WTC11 (cell line): Measurements from ENCODE around the gene LCE2D. TPM values are rescaled to one million over a fixed set of nuclear protein-coding genes. Genes with fewer than 3 reads are reported as not detected.

ENCODE experiments used
- ATAC-seq: fragments of 200-7000 bp; cut with Tn5 transposase; 2 replicates; pipeline ENCODE4 v1.10.0; 2021; ENCODE audit warnings: mild to moderate bottlenecking, moderate library complexity
- CTCF ChIA-PET: fragments of 300-600 bp; sonication (Branson Sonifier 250); formaldehyde crosslinking; loops from one replicate; lab custom pipeline; 2021; ENCODE audit warnings: antibody characterized with exemption; lab: Charles Lee
- POLR2A ChIA-PET: fragments of 350-600 bp; sonication (Branson Sonifier 250); formaldehyde crosslinking; loops from one replicate; lab custom pipeline; 2021; ENCODE audit warnings: antibody characterized with exemption; lab: Charles Lee
- DNase-seq: peaks from one replicate; pipeline ENCODE4 v3.0.0; 2021; ENCODE audit warnings: low spot score
- H3K27ac Mint-ChIP-seq: 2 replicates; pipeline ENCODE4 v1.8.0; 2021; ENCODE audit warnings: mixed read lengths
- H3K27me3 Mint-ChIP-seq: 2 replicates; pipeline ENCODE4 v1.8.0; 2021; ENCODE audit warnings: low read depth, mild to moderate bottlenecking, moderate library complexity, mixed read lengths
- H3K36me3 Mint-ChIP-seq: 2 replicates; pipeline ENCODE4 v1.8.0; 2021; ENCODE audit warnings: mixed read lengths
- H3K4me1 Mint-ChIP-seq: 2 replicates; pipeline ENCODE4 v1.8.0; 2022; ENCODE audit warnings: mixed read lengths
- H3K4me3 Mint-ChIP-seq: 2 replicates; pipeline ENCODE4 v1.8.0; 2021; ENCODE audit warnings: mild to moderate bottlenecking, moderate library complexity, mixed read lengths
- H3K9me3 Mint-ChIP-seq: 2 replicates; pipeline ENCODE4 v1.8.0; 2021; ENCODE audit warnings: mixed read lengths
- ATF1 ChIP-seq: sonication (generic); formaldehyde crosslinking; IDR thresholded peaks from 2 replicates; pipeline ENCODE4 v1.8.1; 2023; ENCODE audit warnings: mild to moderate bottlenecking, moderate library complexity, missing genetic modification reagents
- E2F1 ChIP-seq: sonication (generic); formaldehyde crosslinking; IDR thresholded peaks from 2 replicates; pipeline ENCODE4 v1.8.0; 2022; ENCODE audit warnings: mild to moderate bottlenecking, missing genetic modification reagents
- EMX1 ChIP-seq: fragments of 250-450 bp; sonication (Bioruptor Pico); IDR thresholded peaks from 2 replicates; pipeline ENCODE4 v1.8.0; 2021; ENCODE audit warnings: mild to moderate bottlenecking
- ERG ChIP-seq: fragments of 250-450 bp; sonication (Bioruptor Pico); IDR thresholded peaks from 2 replicates; pipeline ENCODE4 v1.8.0; 2021; ENCODE audit warnings: mild to moderate bottlenecking
- FOXJ3 ChIP-seq: sonication (generic); formaldehyde crosslinking; IDR thresholded peaks from 2 replicates; pipeline ENCODE4 v1.9.0; 2021; ENCODE audit warnings: missing genetic modification reagents, mild to moderate bottlenecking, borderline replicate concordance
- GABPB1 ChIP-seq: sonication (generic); formaldehyde crosslinking; IDR thresholded peaks from 2 replicates; pipeline ENCODE4 v1.8.1; 2023; ENCODE audit warnings: mild to moderate bottlenecking, missing genetic modification reagents
- IRF2 ChIP-seq: sonication (generic); formaldehyde crosslinking; IDR thresholded peaks from 2 replicates; pipeline ENCODE4 v1.8.0; 2022; ENCODE audit warnings: low read depth, missing genetic modification reagents, borderline replicate concordance
- JAZF1 ChIP-seq: fragments of 250-450 bp; sonication (Bioruptor Pico); IDR thresholded peaks from 2 replicates; pipeline ENCODE4 v1.9.0; 2021; ENCODE audit warnings: moderate library complexity, mild to moderate bottlenecking, inconsistent platforms
- MAX ChIP-seq: sonication (generic); formaldehyde crosslinking; IDR thresholded peaks from 2 replicates; pipeline ENCODE4 v1.8.0; 2022; ENCODE audit warnings: mild to moderate bottlenecking, missing genetic modification reagents
- MLX ChIP-seq: sonication (generic); formaldehyde crosslinking; IDR thresholded peaks from 2 replicates; pipeline ENCODE4 v1.8.1; 2023; ENCODE audit warnings: mild to moderate bottlenecking, missing genetic modification reagents, moderate library complexity
- MYBL2 ChIP-seq: sonication (generic); formaldehyde crosslinking; IDR thresholded peaks from 2 replicates; pipeline ENCODE4 v1.8.1; 2023; ENCODE audit warnings: mild to moderate bottlenecking, moderate library complexity, missing genetic modification reagents
- NFATC4 ChIP-seq: fragments of 250-450 bp; sonication (Bioruptor Pico); IDR thresholded peaks from 2 replicates; pipeline ENCODE4 v1.9.0; 2021; ENCODE audit warnings: mild to moderate bottlenecking
- NR2C2 ChIP-seq: sonication (generic); formaldehyde crosslinking; IDR thresholded peaks from 2 replicates; pipeline ENCODE4 v1.8.0; 2022; ENCODE audit warnings: mild to moderate bottlenecking, missing genetic modification reagents
- RELA ChIP-seq: sonication (generic); formaldehyde crosslinking; IDR thresholded peaks from 2 replicates; pipeline ENCODE4 v1.8.1; 2022; ENCODE audit warnings: missing genetic modification reagents, mild to moderate bottlenecking, borderline replicate concordance
- RORB ChIP-seq: fragments of 250-450 bp; sonication (Bioruptor Pico); IDR thresholded peaks from 2 replicates; pipeline ENCODE4 v1.9.0; 2021; ENCODE audit warnings: mild to moderate bottlenecking
- SOX15 ChIP-seq: fragments of 250-450 bp; sonication (Bioruptor Pico); IDR thresholded peaks from 2 replicates; pipeline ENCODE4 v1.9.0; 2021; ENCODE audit warnings: mild to moderate bottlenecking
- USF2 ChIP-seq: sonication (generic); formaldehyde crosslinking; IDR thresholded peaks from 2 replicates; pipeline ENCODE4 v1.8.1; 2023; ENCODE audit warnings: mild to moderate bottlenecking, missing genetic modification reagents, moderate library complexity
- ZNF232 ChIP-seq: sonication (generic); formaldehyde crosslinking; IDR thresholded peaks from 2 replicates; pipeline ENCODE4 v1.8.0; 2022; ENCODE audit warnings: mild to moderate bottlenecking, missing genetic modification reagents
- ZNF425 ChIP-seq: fragments of 250-450 bp; sonication (Bioruptor Pico); conservative IDR thresholded peaks from 2 replicates; pipeline ENCODE4 v1.9.0; 2021; ENCODE audit warnings: mild to moderate bottlenecking
- ZNF512 ChIP-seq: sonication (generic); formaldehyde crosslinking; IDR thresholded peaks from 2 replicates; pipeline ENCODE4 v1.8.1; 2022; ENCODE audit warnings: missing genetic modification reagents, borderline replicate concordance
- ZNF532 ChIP-seq: fragments of 250-450 bp; sonication (Bioruptor Pico); IDR thresholded peaks from 2 replicates; pipeline ENCODE4 v1.9.0; 2021; ENCODE audit warnings: mild to moderate bottlenecking, borderline replicate concordance
- total RNA-seq: library from RNA; stranded (reverse); gene quantifications from 3 replicates; pipeline ENCODE4 v1.2.3, GENCODE V29; 2021

Gene LCE2D
- total RNA-seq, 1 experiment from 2014 or later = not detected

GRCh38 chr1:152646656-152647055 lies 16.5 kb upstream of the LCE2D start:
- ATAC-seq (no peak), DNase-seq (no peak)
- no peak overlapping the region for H3K27ac Mint-ChIP-seq
- peaks cover 3% of the 10 kb centered on the region; the same call in 1 of the 2 replicates for H3K27me3 Mint-ChIP-seq
- H3K4me3 Mint-ChIP-seq = no peak overlapping the region
- TF ChIP-seq FOXJ3 (CRISPR knock-in tag) = no peak
- TF ChIP-seq RORB = no peak
- TF ChIP-seq ERG (CRISPR knock-in tag) = no peak
- no peak for TF ChIP-seq JAZF1 (CRISPR knock-in tag)
- no peak for TF ChIP-seq ZNF512 (CRISPR knock-in tag)
- TF ChIP-seq IRF2 (CRISPR knock-in tag) = no peak
- TF ChIP-seq MAX (CRISPR knock-in tag) = no peak
- no peak for TF ChIP-seq USF2
- TF ChIP-seq EMX1 (CRISPR knock-in tag) = no peak
- no peak for TF ChIP-seq NFATC4
- no peak for TF ChIP-seq ZNF232 (CRISPR knock-in tag)
- ChIA-PET CTCF (no interaction called here), POLR2A (no interaction called here)
- peaks cover 66% of the 10 kb centered on the region for H3K36me3 Mint-ChIP-seq
- H3K9me3 Mint-ChIP-seq = peaks cover 90% of the 10 kb centered on the region
- H3K4me1 Mint-ChIP-seq = no peaks in the 10 kb centered on the region

- H3K27me3 Mint-ChIP-seq = peaks cover 3% of the 10 kb centered on the region; the same call in 1 of the 2 replicates
- H3K36me3 Mint-ChIP-seq = peaks cover 62% of the 10 kb centered on the region
- ATAC-seq (peak; percentile 71; the same call in 1 of the 2 replicates), DNase-seq (peak; percentile 51)
- ChIA-PET POLR2A (no interaction called here), CTCF (interaction anchor here (0.7 to 1.3 kb wide), 4 partner anchors 12 to 566 kb away, joined by 4 to 5 read pairs (median 4); no protein-coding TSS in a partner anchor)
- peaks cover 84% of the 10 kb centered on the region for H3K9me3 Mint-ChIP-seq
- TF ChIP-seq MLX (CRISPR knock-in tag) (no peak), ATF1 (CRISPR knock-in tag) (no peak), ZNF532 (CRISPR knock-in tag) (no peak), GABPB1 (CRISPR knock-in tag) (no peak), EMX1 (CRISPR knock-in tag) (no peak), ZNF425 (CRISPR knock-in tag) (no peak), E2F1 (no peak), MYBL2 (CRISPR knock-in tag) (no peak), FOXJ3 (CRISPR knock-in tag) (no peak), NR2C2 (CRISPR knock-in tag) (no peak), SOX15 (CRISPR knock-in tag) (no peak), RELA (CRISPR knock-in tag) (no peak)
- H3K4me1 Mint-ChIP-seq = no peaks in the 10 kb centered on the region
- no peak overlapping the region for H3K27ac Mint-ChIP-seq
- no peak overlapping the region for H3K4me3 Mint-ChIP-seq
Observed at GRCh38 chr1:152654110-152654509, 9.1 kb upstream of the LCE2D start.
